ENCODE results near the gene APBA3. TPM values are rescaled to one million over a fixed set of nuclear protein-coding genes. Genes with fewer than 3 reads are reported as not detected.
A peak's percentile ranks its signal among the peaks of the same experiment; 100 is the strongest.

Gene APBA3
- total and polyA plus RNA-seq, 2 donors (not counting 1 experiment from before 2014, with no cell fraction given) = 2.7 to 22.3 TPM

DNA sequence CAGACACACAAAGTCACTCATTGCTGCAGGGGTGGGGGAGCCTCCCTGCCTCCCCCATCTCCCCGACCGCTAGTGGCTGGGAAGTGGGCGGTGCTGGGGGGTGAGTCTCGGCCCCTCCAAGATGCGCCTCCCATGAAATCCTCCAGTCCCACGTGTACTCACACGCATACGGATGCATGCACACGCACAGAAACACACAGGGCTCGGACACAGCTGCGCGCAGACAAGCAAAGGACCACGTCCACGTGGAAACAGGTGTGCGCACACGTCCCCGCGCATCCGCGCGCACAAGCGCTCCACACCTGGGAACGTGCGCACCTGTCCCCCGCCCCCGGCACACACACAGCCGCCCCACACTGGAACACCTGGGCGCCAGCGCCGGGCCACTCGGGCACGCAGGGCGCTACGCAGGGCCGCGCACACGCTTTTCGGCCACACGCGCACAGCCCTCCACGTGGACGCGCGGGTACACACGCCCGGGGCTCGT, 24.0 kb upstream of the APBA3 start:
- no peaks in the 10 kb centered on the region for H3K36me3 ChIP-seq (ENCODE audit: control insufficient read depth, insufficient read depth, low read length)
- no peak overlapping the region for H3K9ac ChIP-seq (ENCODE audit: insufficient read depth, low read length)
- H3K27ac ChIP-seq (ENCODE audit: insufficient read depth, low read length) = no peak overlapping the region
- no peak overlapping the region for H3K4me2 ChIP-seq (ENCODE audit: extremely low read depth, insufficient read depth, low read length)
- no peaks in the 10 kb centered on the region for H4K20me1 ChIP-seq (ENCODE audit: control insufficient read depth, extremely low read depth, insufficient read depth, low read length)
- no peaks in the 10 kb centered on the region for H3K79me2 ChIP-seq (ENCODE audit: control insufficient read depth, insufficient read depth, low read length)
- H3K4me3 ChIP-seq (replicated peaks in 1 of 4; ENCODE audit: control extremely low read depth in 1 of 4, insufficient read depth in 1 of 4, low read depth in 3 of 4, low read length in 4 of 4) = no peak overlapping the region
- no peaks in the 10 kb centered on the region for H3K9me3 ChIP-seq (ENCODE audit: control insufficient read depth, insufficient read depth, low read depth, low read length)
- H2AFZ ChIP-seq (ENCODE audit: low read length) = no peak overlapping the region
- DNase-seq (ENCODE audit: low read depth in 2 of 2) = no peak
- TF ChIP-seq, protein P1, sequence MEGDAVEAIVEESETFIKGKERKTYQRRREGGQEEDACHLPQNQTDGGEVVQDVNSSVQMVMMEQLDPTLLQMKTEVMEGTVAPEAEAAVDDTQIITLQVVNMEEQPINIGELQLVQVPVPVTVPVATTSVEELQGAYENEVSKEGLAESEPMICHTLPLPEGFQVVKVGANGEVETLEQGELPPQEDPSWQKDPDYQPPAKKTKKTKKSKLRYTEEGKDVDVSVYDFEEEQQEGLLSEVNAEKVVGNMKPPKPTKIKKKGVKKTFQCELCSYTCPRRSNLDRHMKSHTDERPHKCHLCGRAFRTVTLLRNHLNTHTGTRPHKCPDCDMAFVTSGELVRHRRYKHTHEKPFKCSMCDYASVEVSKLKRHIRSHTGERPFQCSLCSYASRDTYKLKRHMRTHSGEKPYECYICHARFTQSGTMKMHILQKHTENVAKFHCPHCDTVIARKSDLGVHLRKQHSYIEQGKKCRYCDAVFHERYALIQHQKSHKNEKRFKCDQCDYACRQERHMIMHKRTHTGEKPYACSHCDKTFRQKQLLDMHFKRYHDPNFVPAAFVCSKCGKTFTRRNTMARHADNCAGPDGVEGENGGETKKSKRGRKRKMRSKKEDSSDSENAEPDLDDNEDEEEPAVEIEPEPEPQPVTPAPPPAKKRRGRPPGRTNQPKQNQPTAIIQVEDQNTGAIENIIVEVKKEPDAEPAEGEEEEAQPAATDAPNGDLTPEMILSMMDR (conservative IDR thresholded peaks at IDR 0.05 in 1 of 2, IDR thresholded peaks at IDR 0.05 in 1 of 2; ENCODE audit: low read depth in 1 of 2, low read length in 2 of 2) = no peak
- TF ChIP-seq EZH2 (IDR thresholded peaks at IDR 0.05; ENCODE audit: low read length, missing control alignments) = no peak
- no peaks in the 10 kb centered on the region for H3K4me1 ChIP-seq (ENCODE audit: control insufficient read depth, extremely low read depth, insufficient read depth, low read length)
- H3K27me3 ChIP-seq (ENCODE audit: control insufficient read depth, insufficient read depth, low read length) = peaks cover 2% of the 10 kb centered on the region

DNA sequence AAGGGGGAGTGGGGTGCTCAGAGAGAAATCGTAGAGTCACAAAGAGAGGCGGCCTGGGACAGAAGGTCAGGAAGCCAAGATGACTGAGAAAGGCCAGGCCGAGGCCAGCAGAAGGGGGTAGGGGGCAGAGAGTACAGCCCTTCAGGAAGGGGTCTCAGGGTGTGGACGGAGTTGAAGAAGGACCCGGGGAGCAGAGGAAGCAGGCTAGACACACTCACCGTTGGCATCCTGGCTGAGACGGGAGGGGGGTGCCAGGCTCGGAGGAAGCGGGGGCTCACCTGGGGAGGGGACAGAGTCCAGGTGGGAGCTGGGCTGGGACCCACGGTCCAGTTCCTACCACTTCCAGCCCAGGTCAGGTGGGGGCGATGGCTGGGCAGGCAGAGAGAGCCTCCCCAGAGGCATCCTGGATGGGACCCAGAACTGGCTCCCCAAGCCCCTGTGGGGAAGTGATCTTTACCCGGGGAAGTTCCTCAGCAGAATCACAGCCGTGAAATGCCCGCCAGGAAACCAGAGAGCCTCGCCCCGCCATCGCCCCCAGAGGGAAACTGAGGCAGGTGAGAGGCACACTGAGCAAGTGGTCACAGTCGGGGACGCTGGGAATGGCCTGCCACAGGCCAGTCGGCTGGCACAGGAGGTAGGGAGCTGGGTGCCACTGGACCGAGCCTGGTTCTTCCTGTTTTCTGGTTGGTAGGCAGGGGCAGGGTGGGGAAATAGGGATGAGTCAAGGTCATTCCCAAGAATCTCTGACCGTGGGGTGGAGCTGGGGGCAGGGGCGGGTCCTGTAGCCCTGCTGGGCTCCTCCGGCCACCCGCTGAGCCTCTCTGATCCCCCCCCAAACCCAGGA, 23.3 kb upstream of the APBA3 start:
- DNase-seq (ENCODE audit: low read depth in 2 of 2) = no peak
- Histone ChIP-seq H3K79me2 (ENCODE audit: control insufficient read depth, insufficient read depth, low read length) (no peaks in the 10 kb centered on the region), H3K4me1 (ENCODE audit: control insufficient read depth, extremely low read depth, insufficient read depth, low read length) (no peaks in the 10 kb centered on the region), H2AFZ (ENCODE audit: low read length) (no peak overlapping the region), H4K20me1 (ENCODE audit: control insufficient read depth, extremely low read depth, insufficient read depth, low read length) (no peaks in the 10 kb centered on the region), H3K4me2 (ENCODE audit: extremely low read depth, insufficient read depth, low read length) (no peak overlapping the region), H3K9ac (ENCODE audit: insufficient read depth, low read length) (no peak overlapping the region), H3K4me3 (replicated peaks in 1 of 4; ENCODE audit: control extremely low read depth in 1 of 4, insufficient read depth in 1 of 4, low read depth in 3 of 4, low read length in 4 of 4) (no peak overlapping the region), H3K9me3 (ENCODE audit: control insufficient read depth, insufficient read depth, low read depth, low read length) (no peaks in the 10 kb centered on the region), H3K27ac (ENCODE audit: insufficient read depth, low read length) (no peak overlapping the region), H3K36me3 (ENCODE audit: control insufficient read depth, insufficient read depth, low read length) (no peaks in the 10 kb centered on the region), H3K27me3 (ENCODE audit: control insufficient read depth, insufficient read depth, low read length) (peaks cover 2% of the 10 kb centered on the region)
- TF ChIP-seq, protein P1 (conservative IDR thresholded peaks at IDR 0.05 in 1 of 2, IDR thresholded peaks at IDR 0.05 in 1 of 2; ENCODE audit: low read depth in 1 of 2, low read length in 2 of 2) = no peak
- TF ChIP-seq EZH2 (IDR thresholded peaks at IDR 0.05; ENCODE audit: low read length, missing control alignments) = no peak

- TF ChIP-seq, protein P1 (conservative IDR thresholded peaks at IDR 0.05 in 1 of 2, IDR thresholded peaks at IDR 0.05 in 1 of 2; ENCODE audit: low read depth in 1 of 2, low read length in 2 of 2) = peak in 1 of 2 donors; percentile 11
- TF ChIP-seq EZH2 (IDR thresholded peaks at IDR 0.05; ENCODE audit: low read length, missing control alignments) = no peak
- Histone ChIP-seq H3K36me3 (ENCODE audit: control insufficient read depth, insufficient read depth, low read length) (no peaks in the 10 kb centered on the region), H3K79me2 (ENCODE audit: control insufficient read depth, insufficient read depth, low read length) (no peaks in the 10 kb centered on the region), H2AFZ (ENCODE audit: low read length) (no peak overlapping the region), H3K4me2 (ENCODE audit: extremely low read depth, insufficient read depth, low read length) (no peak overlapping the region), H3K27me3 (ENCODE audit: control insufficient read depth, insufficient read depth, low read length) (peaks cover 2% of the 10 kb centered on the region), H3K4me1 (ENCODE audit: control insufficient read depth, extremely low read depth, insufficient read depth, low read length) (no peaks in the 10 kb centered on the region), H4K20me1 (ENCODE audit: control insufficient read depth, extremely low read depth, insufficient read depth, low read length) (no peaks in the 10 kb centered on the region), H3K4me3 (replicated peaks in 1 of 4; ENCODE audit: control extremely low read depth in 1 of 4, insufficient read depth in 1 of 4, low read depth in 3 of 4, low read length in 4 of 4) (no peak overlapping the region), H3K27ac (ENCODE audit: insufficient read depth, low read length) (no peak overlapping the region), H3K9ac (ENCODE audit: insufficient read depth, low read length) (no peak overlapping the region), H3K9me3 (ENCODE audit: control insufficient read depth, insufficient read depth, low read depth, low read length) (no peaks in the 10 kb centered on the region)
- DNase-seq (ENCODE audit: low read depth in 2 of 2) = no peak
These were observed 22.4 kb upstream of the APBA3 start for GRCh38 chr19:3783660-3784584.
